H9 (cell line): ENCODE measurements around the gene NOL11. TPM values are rescaled to one million over a fixed set of nuclear protein-coding genes. Genes with fewer than 3 reads are reported as not detected.

Experiments used
- DNase-seq: peaks from one replicate; pipeline ENCODE4 v3.0.0-alpha.2; 2017
- H2AFZ ChIP-seq: one replicate; pipeline ENCODE4 v1.6.1; 2013; ENCODE audit warnings: mild to moderate bottlenecking, low read length, control low read depth, moderate library complexity
- H2AK5ac ChIP-seq: 2 replicates; pipeline ENCODE4 v1.6.1; 2013; ENCODE audit warnings: low read length, control low read depth, mixed read lengths; ENCODE audit not compliant: insufficient read length
- H2BK120ac ChIP-seq: one replicate; pipeline ENCODE4 v1.6.1; 2013; ENCODE audit warnings: low read depth, mild to moderate bottlenecking, low read length, control low read depth, inconsistent platforms; ENCODE audit not compliant: poor library complexity, severe bottlenecking
- H2BK12ac ChIP-seq: 2 replicates; pipeline ENCODE4 v1.6.1; 2013; ENCODE audit warnings: low read length, control low read depth, mixed read lengths, low read depth; ENCODE audit not compliant: insufficient read length
- H2BK15ac ChIP-seq: 2 replicates; pipeline ENCODE4 v1.6.1; 2013; ENCODE audit warnings: low read depth, low read length, control low read depth
- H2BK20ac ChIP-seq: one replicate; pipeline ENCODE4 v1.6.1; 2013; ENCODE audit warnings: low read depth, mild to moderate bottlenecking, low read length, control low read depth, inconsistent platforms; ENCODE audit not compliant: poor library complexity, severe bottlenecking
- H2BK5ac ChIP-seq: 2 replicates; pipeline ENCODE4 v1.6.1; 2013; ENCODE audit warnings: low read length, control low read depth, mixed read lengths; ENCODE audit not compliant: insufficient read length
- H3K14ac ChIP-seq: 2 replicates; pipeline ENCODE4 v1.6.1; 2013; ENCODE audit warnings: low read length, control low read depth; ENCODE audit not compliant: insufficient read depth
- H3K18ac ChIP-seq: 2 replicates; pipeline ENCODE4 v1.6.1; 2013; ENCODE audit warnings: low read depth, mild to moderate bottlenecking, mixed read lengths, low read length, control low read depth; ENCODE audit not compliant: insufficient read length
- H3K23ac ChIP-seq: 2 replicates; pipeline ENCODE4 v1.6.1; 2013; ENCODE audit warnings: low read length, control low read depth, mixed read lengths, low read depth; ENCODE audit not compliant: insufficient read length
- H3K23me2 ChIP-seq: 2 replicates; pipeline ENCODE4 v1.6.1; 2013; ENCODE audit warnings: low read depth, mild to moderate bottlenecking, mixed read lengths, low read length, control low read depth; ENCODE audit not compliant: insufficient read length, poor library complexity, severe bottlenecking
- H3K27ac ChIP-seq: 2 replicates; pipeline ENCODE4 v1.5.1; 2013; ENCODE audit warnings: low read length, control low read depth, mixed read lengths, low read depth; ENCODE audit not compliant: insufficient read length
- H3K27me3 ChIP-seq: 2 replicates; pipeline ENCODE4 v1.6.1; 2013; ENCODE audit warnings: low read length, control low read depth, inconsistent platforms; ENCODE audit not compliant: insufficient read depth
- H3K4ac ChIP-seq: 2 replicates; pipeline ENCODE4 v1.6.1; 2013; ENCODE audit warnings: low read depth, mild to moderate bottlenecking, control low read depth, inconsistent platforms, low read length, moderate library complexity
- H3K4me1 ChIP-seq: 2 replicates; pipeline ENCODE4 v1.6.1; 2013; ENCODE audit warnings: low read length, control low read depth, inconsistent platforms; ENCODE audit not compliant: insufficient read depth
- H3K4me2 ChIP-seq: 2 replicates; pipeline ENCODE4 v1.6.1; 2013; ENCODE audit warnings: low read length, control low read depth, mixed read lengths; ENCODE audit not compliant: insufficient read length, insufficient read depth
- H3K56ac ChIP-seq: 2 replicates; pipeline ENCODE4 v1.6.1; 2013; ENCODE audit warnings: low read depth, mild to moderate bottlenecking, mixed read lengths, low read length, control low read depth; ENCODE audit not compliant: insufficient read length
- H3K79me1 ChIP-seq: 2 replicates; pipeline ENCODE4 v1.6.1; 2013; ENCODE audit warnings: low read depth, mild to moderate bottlenecking, moderate library complexity, low read length, control low read depth, inconsistent platforms; ENCODE audit not compliant: insufficient read depth, poor library complexity, severe bottlenecking
- H3K79me2 ChIP-seq: 2 replicates; pipeline ENCODE4 v1.6.1; 2013; ENCODE audit warnings: low read length, control low read depth, inconsistent platforms; ENCODE audit not compliant: insufficient read depth
- H3K9ac ChIP-seq: 2 replicates; pipeline ENCODE4 v1.6.1; 2013; ENCODE audit warnings: low read length, control low read depth, mixed read lengths; ENCODE audit not compliant: insufficient read length; ENCODE audit errors: extremely low read depth
- H3K9me3 ChIP-seq: one replicate; pipeline ENCODE4 v1.6.1; 2013; ENCODE audit warnings: low read depth, low read length, inconsistent platforms; ENCODE audit not compliant: control insufficient read depth
- H3T11ph ChIP-seq: one replicate; pipeline ENCODE4 v1.6.1; 2013; ENCODE audit warnings: mild to moderate bottlenecking, low read length, control low read depth, inconsistent platforms
- H4K20me1 ChIP-seq: one replicate; pipeline ENCODE4 v1.6.1; 2013; ENCODE audit not compliant: control insufficient read depth, insufficient read length, insufficient read depth
- H4K5ac ChIP-seq: 2 replicates; pipeline ENCODE4 v1.6.1; 2013; ENCODE audit warnings: low read depth, mild to moderate bottlenecking, mixed read lengths, low read length, control low read depth; ENCODE audit not compliant: insufficient read length
- H4K8ac ChIP-seq: replicated peaks from 2 replicates; pipeline ENCODE4 v1.6.1; 2013; ENCODE audit warnings: low read length, control low read depth, mixed read lengths, low read depth; ENCODE audit not compliant: insufficient read length
- H4K91ac ChIP-seq: 2 replicates; pipeline ENCODE4 v1.6.1; 2013; ENCODE audit warnings: low read depth, mild to moderate bottlenecking, moderate library complexity, mixed read lengths, low read length, control low read depth; ENCODE audit not compliant: insufficient read length
- H3K27ac Mint-ChIP-seq, 3 experiments: 2 replicates in 2 of 3; 3 replicates in 1 of 3; pipeline ENCODE4 v1.8.0; 2020 to 2021; ENCODE audit warnings: mixed read lengths in 3 of 3, mild to moderate bottlenecking in 1 of 3, moderate library complexity in 1 of 3
- H3K27me3 Mint-ChIP-seq: 2 replicates; pipeline ENCODE4 v1.8.0; 2021; ENCODE audit warnings: low read depth, mild to moderate bottlenecking, moderate library complexity, mixed read lengths
- H3K36me3 Mint-ChIP-seq, 3 experiments: 2 replicates in 2 of 3; 3 replicates in 1 of 3; pipeline ENCODE4 v1.8.0; 2020 to 2021; ENCODE audit warnings: low read depth in 3 of 3, mixed read lengths in 3 of 3; ENCODE audit not compliant: insufficient read depth in 1 of 3
- H3K4me1 Mint-ChIP-seq, 2 experiments: 2 replicates each; pipeline ENCODE4 v1.8.0; 2020; ENCODE audit warnings: mixed read lengths in 2 of 2
- H3K4me3 Mint-ChIP-seq, 2 experiments: 2 replicates in 1 of 2; 3 replicates in 1 of 2; pipeline ENCODE4 v1.8.0; 2020 to 2021; ENCODE audit warnings: mild to moderate bottlenecking in 2 of 2, mixed read lengths in 2 of 2, moderate library complexity in 1 of 2
- H3K9me3 Mint-ChIP-seq, 2 experiments: 2 replicates in 1 of 2; 3 replicates in 1 of 2; pipeline ENCODE4 v1.8.0; 2020; ENCODE audit warnings: mild to moderate bottlenecking in 2 of 2, mixed read lengths in 2 of 2, moderate library complexity in 1 of 2
- CTCF ChIP-seq: fragments of 200-600 bp; sonication (generic); conservative IDR thresholded peaks from 3 replicates; pipeline ENCODE4 v1.8.0; 2021; ENCODE audit warnings: antibody characterized with exemption, mild to moderate bottlenecking
- WGBS: extraction: QIAGEN DNeasy Blood & Tissue Kit; methylation state at CpG from one replicate; pipeline ENCODE4 v1.1.7; 2013; ENCODE audit warnings: missing lambda C conversion rate, low lambda C conversion rate, mixed read lengths; ENCODE audit not compliant: insufficient read length; ENCODE audit errors: extremely low coverage; 5-methylcytosine and 5-hydroxymethylcytosine counted together
- total RNA-seq: library from RNA; stranded (reverse); gene quantifications from 2 replicates; pipeline ENCODE4 v1.2.1, GENCODE V29; 2021

Gene NOL11
- total RNA-seq, 1 experiment from 2014 or later: 114 TPM

GRCh38 chr17:67785122-67785477 lies 67.4 kb downstream of the NOL11 start:
- H3K23me2 ChIP-seq: no peaks in the 10 kb centered on the region
- no peak overlapping the region for H2BK15ac ChIP-seq
- H4K5ac ChIP-seq: no peak overlapping the region
- WGBS: no CpG with 5 or more reads among the region's 3 CpGs
- H3K23ac ChIP-seq: no peak overlapping the region
- no peak overlapping the region for H4K8ac ChIP-seq
- H4K20me1 ChIP-seq: no peaks in the 10 kb centered on the region
- no peak overlapping the region for H3K14ac ChIP-seq
- no peaks in the 10 kb centered on the region for H3K9me3 ChIP-seq
- H3K27me3 ChIP-seq: no peaks in the 10 kb centered on the region
- H3K27ac Mint-ChIP-seq: no peak overlapping the region
- no peak overlapping the region for H2BK5ac ChIP-seq
- no peaks in the 10 kb centered on the region for H3K4me1 Mint-ChIP-seq
- no peak overlapping the region for H3K18ac ChIP-seq
- H3K4me2 ChIP-seq: no peak overlapping the region
- H3K4me1 ChIP-seq: no peaks in the 10 kb centered on the region
- H3K27ac ChIP-seq: no peak overlapping the region
- no peak for DNase-seq
- H3K27me3 Mint-ChIP-seq: peaks cover 3% of the 10 kb centered on the region; the same call in 1 of the 2 replicates
- H2AFZ ChIP-seq: no peak overlapping the region
- no peak overlapping the region for H3K4me3 Mint-ChIP-seq
- no peak overlapping the region for H3T11ph ChIP-seq
- no peak for TF ChIP-seq CTCF
- H3K79me2 ChIP-seq: no peaks in the 10 kb centered on the region
- H2BK12ac ChIP-seq: no peak overlapping the region
- no peak overlapping the region for H2BK120ac ChIP-seq
- no peak overlapping the region for H2AK5ac ChIP-seq
- H3K9me3 Mint-ChIP-seq: no peaks in the 10 kb centered on the region
- H4K91ac ChIP-seq: no peak overlapping the region
- no peak overlapping the region for H3K56ac ChIP-seq
- no peak overlapping the region for H2BK20ac ChIP-seq
- H3K79me1 ChIP-seq: no peaks in the 10 kb centered on the region
- H3K4ac ChIP-seq: no peak overlapping the region
- H3K9ac ChIP-seq: no peak overlapping the region
- no peaks in the 10 kb centered on the region for H3K36me3 Mint-ChIP-seq
